ENCODE results near the gene TMCO4. TPM values are rescaled to one million over a fixed set of nuclear protein-coding genes. Genes with fewer than 3 reads are reported as not detected.
A peak's percentile ranks its signal among the peaks of the same experiment; 100 is the strongest.

TMCO4 gene
- total RNA-seq, 1 experiment from 2014 or later: 13.5 TPM

DNA sequence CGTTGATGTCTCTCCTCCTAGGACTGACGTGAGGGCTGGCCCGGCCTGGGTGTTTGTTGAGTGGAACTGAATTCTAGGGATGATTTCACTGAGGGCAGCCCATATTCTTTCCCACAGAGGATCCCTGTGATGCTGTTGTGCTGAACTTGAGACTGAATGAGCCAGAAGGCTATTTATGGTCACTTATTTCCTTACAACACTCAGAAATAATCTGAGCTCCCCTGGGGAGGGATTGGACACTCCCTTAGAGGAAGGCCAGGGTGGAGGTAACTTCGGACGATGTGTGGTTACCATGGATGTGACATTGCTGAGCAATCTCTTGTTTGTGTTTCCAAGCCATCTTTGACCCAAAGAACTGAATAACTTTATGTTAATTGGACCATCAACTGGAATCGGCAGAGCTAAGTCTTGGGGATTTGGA lies 5.1 kb upstream of the TMCO4 start:
- peaks cover 16% of the 10 kb centered on the region for H3K4me1 Mint-ChIP-seq (ENCODE audit: low read depth, unreplicated experiment)
- no peak overlapping the region for H3K4me3 Mint-ChIP-seq (ENCODE audit: low read depth, unreplicated experiment)
- CTCF ChIA-PET: no interaction called here
- no TSS peak for BruUV-seq (replicated peaks)
- DNase-seq: no peak
- no peaks in the 10 kb centered on the region for H3K36me3 Mint-ChIP-seq (ENCODE audit: insufficient read depth, unreplicated experiment)
- intact Hi-C loops (cut with micrococcal nuclease; ENCODE audit: unreplicated experiment): no loop called here
- H3K9me3 Mint-ChIP-seq (ENCODE audit: low read depth, unreplicated experiment): no peaks in the 10 kb centered on the region
- H3K27me3 Mint-ChIP-seq (ENCODE audit: unreplicated experiment): no peaks in the 10 kb centered on the region
- TF ChIP-seq, protein P1, sequence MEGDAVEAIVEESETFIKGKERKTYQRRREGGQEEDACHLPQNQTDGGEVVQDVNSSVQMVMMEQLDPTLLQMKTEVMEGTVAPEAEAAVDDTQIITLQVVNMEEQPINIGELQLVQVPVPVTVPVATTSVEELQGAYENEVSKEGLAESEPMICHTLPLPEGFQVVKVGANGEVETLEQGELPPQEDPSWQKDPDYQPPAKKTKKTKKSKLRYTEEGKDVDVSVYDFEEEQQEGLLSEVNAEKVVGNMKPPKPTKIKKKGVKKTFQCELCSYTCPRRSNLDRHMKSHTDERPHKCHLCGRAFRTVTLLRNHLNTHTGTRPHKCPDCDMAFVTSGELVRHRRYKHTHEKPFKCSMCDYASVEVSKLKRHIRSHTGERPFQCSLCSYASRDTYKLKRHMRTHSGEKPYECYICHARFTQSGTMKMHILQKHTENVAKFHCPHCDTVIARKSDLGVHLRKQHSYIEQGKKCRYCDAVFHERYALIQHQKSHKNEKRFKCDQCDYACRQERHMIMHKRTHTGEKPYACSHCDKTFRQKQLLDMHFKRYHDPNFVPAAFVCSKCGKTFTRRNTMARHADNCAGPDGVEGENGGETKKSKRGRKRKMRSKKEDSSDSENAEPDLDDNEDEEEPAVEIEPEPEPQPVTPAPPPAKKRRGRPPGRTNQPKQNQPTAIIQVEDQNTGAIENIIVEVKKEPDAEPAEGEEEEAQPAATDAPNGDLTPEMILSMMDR (IDR thresholded peaks at IDR 0.05; ENCODE audit: unreplicated experiment): no peak
- H3K27ac Mint-ChIP-seq (ENCODE audit: unreplicated experiment): no peak overlapping the region

DNA sequence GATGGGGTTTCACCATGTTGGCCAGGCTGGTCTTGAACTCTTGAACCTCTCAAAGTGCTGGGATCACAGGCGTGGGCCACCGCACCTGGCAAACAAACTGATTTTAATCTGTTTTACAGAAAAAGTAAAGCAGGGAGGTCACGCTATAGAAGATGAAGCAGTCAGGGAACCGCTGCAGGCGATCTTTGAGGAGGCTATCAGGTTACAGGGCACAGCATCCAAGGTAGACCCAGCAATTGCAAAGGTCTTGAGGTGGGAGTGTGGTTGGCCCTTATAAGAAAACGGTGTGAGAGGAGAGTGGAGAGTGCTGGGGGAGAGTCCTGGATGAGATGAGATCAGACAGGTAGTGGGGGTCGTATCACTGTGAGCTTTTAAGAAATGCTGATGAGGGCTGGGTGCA lies 2.6 kb upstream of the TMCO4 start:
- intact Hi-C loops (cut with micrococcal nuclease; ENCODE audit: unreplicated experiment): no loop called here
- CTCF ChIA-PET: no interaction called here
- Mint-ChIP-seq H3K4me1 (ENCODE audit: low read depth, unreplicated experiment) (peaks cover 16% of the 10 kb centered on the region), H3K36me3 (ENCODE audit: insufficient read depth, unreplicated experiment) (peaks cover 4% of the 10 kb centered on the region), H3K4me3 (ENCODE audit: low read depth, unreplicated experiment) (no peak overlapping the region), H3K27me3 (ENCODE audit: unreplicated experiment) (no peaks in the 10 kb centered on the region), H3K27ac (ENCODE audit: unreplicated experiment) (no peak overlapping the region), H3K9me3 (ENCODE audit: low read depth, unreplicated experiment) (no peaks in the 10 kb centered on the region)
- TF ChIP-seq, protein P1 (IDR thresholded peaks at IDR 0.05; ENCODE audit: unreplicated experiment): no peak
- no TSS peak for BruUV-seq (replicated peaks)
- DNase-seq: no peak

DNA sequence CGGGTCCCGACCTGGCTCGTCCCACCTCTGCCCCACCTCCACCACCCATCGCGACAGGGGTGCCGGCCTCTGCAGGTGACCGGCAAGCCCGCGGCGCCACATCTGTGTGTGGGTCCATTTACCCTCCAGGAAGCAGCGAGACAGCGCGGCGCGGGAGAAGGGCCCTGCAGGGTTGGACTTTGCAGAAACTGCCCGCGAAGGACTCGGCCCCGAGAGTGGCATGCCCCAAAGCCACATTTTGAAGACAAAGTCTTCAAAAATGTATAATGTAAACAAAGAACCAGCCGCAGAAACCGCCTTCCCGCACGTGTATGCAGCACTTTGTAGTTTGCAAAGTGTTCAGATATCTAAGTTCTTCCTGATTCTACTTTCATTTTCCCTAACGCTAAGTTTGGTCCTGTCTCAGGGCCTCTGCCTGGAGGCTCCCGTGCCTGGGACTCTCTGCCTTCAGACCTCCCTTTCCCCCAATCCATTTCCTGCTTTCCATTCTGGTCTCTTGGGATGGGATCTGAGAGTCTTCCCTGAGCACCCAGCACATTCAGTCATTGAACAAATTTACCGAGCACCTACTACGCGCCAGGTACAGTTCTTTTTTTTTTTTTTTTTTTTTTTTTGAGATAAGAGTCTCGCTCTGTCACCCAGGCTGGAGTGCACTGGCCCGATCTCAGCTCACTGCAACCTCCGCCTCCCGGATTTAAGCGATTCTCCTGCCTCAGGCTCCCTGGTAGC lies 524 bp upstream of the TMCO4 start:
- H3K9me3 Mint-ChIP-seq (ENCODE audit: low read depth, unreplicated experiment): no peaks in the 10 kb centered on the region
- TF ChIP-seq, protein P1 (IDR thresholded peaks at IDR 0.05; ENCODE audit: unreplicated experiment): no peak
- peaks cover 16% of the 10 kb centered on the region for H3K4me1 Mint-ChIP-seq (ENCODE audit: low read depth, unreplicated experiment)
- BruUV-seq (replicated peaks): no TSS peak
- H3K4me3 Mint-ChIP-seq (ENCODE audit: low read depth, unreplicated experiment): peak overlapping the region; percentile 70
- intact Hi-C loops (cut with micrococcal nuclease; ENCODE audit: unreplicated experiment): no loop called here
- CTCF ChIA-PET: no interaction called here
- H3K36me3 Mint-ChIP-seq (ENCODE audit: insufficient read depth, unreplicated experiment): peaks cover 4% of the 10 kb centered on the region
- DNase-seq: peak; percentile 49
- H3K27ac Mint-ChIP-seq (ENCODE audit: unreplicated experiment): peak overlapping the region; percentile 85
- no peaks in the 10 kb centered on the region for H3K27me3 Mint-ChIP-seq (ENCODE audit: unreplicated experiment)

DNA sequence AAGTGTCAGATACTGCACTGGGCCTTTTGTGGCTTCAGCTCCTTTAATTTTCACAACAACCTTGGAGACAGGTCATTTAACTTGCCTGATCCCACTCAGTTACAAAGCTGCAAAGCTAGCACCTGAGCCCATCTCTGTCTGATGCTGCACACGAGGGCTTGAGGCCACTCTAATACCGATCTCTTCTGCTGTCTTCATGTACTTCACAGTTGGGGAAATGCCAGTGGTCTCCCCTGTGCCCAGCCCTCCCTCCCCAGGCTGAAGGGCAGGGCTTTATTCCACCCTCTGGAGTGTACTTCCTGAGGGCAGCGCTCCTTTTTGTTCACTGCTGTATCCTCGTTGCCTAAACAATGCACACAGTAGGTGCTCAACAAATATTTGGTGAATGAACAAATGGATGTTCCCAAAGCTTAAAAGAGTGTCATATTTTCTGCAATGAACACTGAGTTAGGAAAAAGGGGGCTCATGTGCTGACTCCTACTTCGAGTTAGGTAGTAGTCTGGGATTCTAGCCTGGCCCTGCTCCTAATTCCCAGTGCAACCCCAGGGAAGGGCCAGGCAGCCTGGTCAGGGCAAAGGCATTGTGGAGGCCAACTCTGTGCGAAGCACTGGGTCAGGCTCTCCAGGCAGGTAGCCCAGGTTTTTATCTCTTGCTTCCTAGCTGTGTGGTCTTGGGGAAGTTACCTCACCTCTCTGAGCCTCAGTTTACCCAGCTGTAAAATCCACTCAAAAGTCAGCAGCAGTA lies 1.1 kb downstream of the TMCO4 start:
- intact Hi-C loops (cut with micrococcal nuclease; ENCODE audit: unreplicated experiment): no loop called here
- no peaks in the 10 kb centered on the region for H3K9me3 Mint-ChIP-seq (ENCODE audit: low read depth, unreplicated experiment)
- CTCF ChIA-PET: no interaction called here
- H3K36me3 Mint-ChIP-seq (ENCODE audit: insufficient read depth, unreplicated experiment): peaks cover 4% of the 10 kb centered on the region
- H3K4me3 Mint-ChIP-seq (ENCODE audit: low read depth, unreplicated experiment): peak overlapping the region; percentile 70
- H3K27ac Mint-ChIP-seq (ENCODE audit: unreplicated experiment): peak overlapping the region; percentile 83
- no TSS peak for BruUV-seq (replicated peaks)
- peaks cover 16% of the 10 kb centered on the region for H3K4me1 Mint-ChIP-seq (ENCODE audit: low read depth, unreplicated experiment)
- TF ChIP-seq, protein P1 (IDR thresholded peaks at IDR 0.05; ENCODE audit: unreplicated experiment): no peak
- DNase-seq: no peak
- no peaks in the 10 kb centered on the region for H3K27me3 Mint-ChIP-seq (ENCODE audit: unreplicated experiment)
